ENCODE results near the gene IMPDH1.
"Not testable (repeated sequence)": the region's sequence is repeated elsewhere in the genome, so short reads cannot be mapped to it uniquely, and the experiment has no call there.

The IMPDH1 gene

GRCh38 chr7:128409596-128410450 lies at the start of gene IMPDH1:
Gene IMPDH1, minus strand, starts transcription at chr7:128409982. Its CDS starts 81 bp downstream, at chr7:128409901.
- Mint-ChIP-seq H3K9me3 (no peaks in the 10 kb centered on the region), H3K4me1 (peaks cover 33% of the 10 kb centered on the region), H3K27ac (no peak within 1 kb of the TSS), H3K4me3 (peak within 1 kb of the TSS; percentile 89), H3K27me3 (no peaks in the 10 kb centered on the region), H3K36me3 (no peaks in the 10 kb centered on the region)

GRCh38 chr7:128459394-128459878 lies 49.7 kb upstream of the IMPDH1 start:
- H3K4me3 Mint-ChIP-seq: peak overlapping the region; percentile 49
- peaks cover 35% of the 10 kb centered on the region for H3K4me1 Mint-ChIP-seq

DNA sequence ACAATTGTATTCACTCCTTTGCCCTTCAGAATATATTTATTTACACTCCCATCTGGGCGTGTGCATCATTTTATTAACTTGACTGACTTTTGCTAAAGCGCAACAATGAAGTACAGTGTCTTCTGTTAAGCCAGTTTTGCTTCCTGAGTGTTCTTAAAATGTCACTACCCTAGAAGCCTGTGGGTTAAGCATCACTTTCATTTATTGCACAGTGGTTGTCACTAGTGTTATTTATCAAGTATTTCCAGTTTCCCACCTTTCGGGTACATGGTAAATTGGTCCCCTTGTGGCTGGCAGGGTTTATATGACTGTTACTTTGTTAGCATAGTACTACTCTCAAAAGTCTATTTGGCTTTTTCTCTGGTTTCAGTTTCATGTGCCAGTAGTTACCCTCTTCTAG lies 49.2 kb upstream of the IMPDH1 start:
- peak overlapping the region; percentile 90 for H3K27ac Mint-ChIP-seq
- no peaks in the 10 kb centered on the region for H3K27me3 Mint-ChIP-seq
- H3K9me3 Mint-ChIP-seq: no peaks in the 10 kb centered on the region
- peaks cover 5% of the 10 kb centered on the region for H3K36me3 Mint-ChIP-seq
- peak overlapping the region; percentile 80 for H3K4me3 Mint-ChIP-seq
- H3K4me1 Mint-ChIP-seq: peaks cover 35% of the 10 kb centered on the region

More at GRCh38 chr7:128459394-128459878, 49.7 kb upstream of the IMPDH1 start:
- peaks cover 5% of the 10 kb centered on the region for H3K36me3 Mint-ChIP-seq
- H3K9me3 Mint-ChIP-seq: no peaks in the 10 kb centered on the region
- H3K27me3 Mint-ChIP-seq: no peaks in the 10 kb centered on the region
- H3K27ac Mint-ChIP-seq: peak overlapping the region; percentile 77

- H3K27ac Mint-ChIP-seq: peak overlapping the region; percentile 4
- not testable (repeated sequence) for H3K36me3 Mint-ChIP-seq
- peaks cover 37% of the 10 kb centered on the region for H3K4me1 Mint-ChIP-seq
Measured at GRCh38 chr7:128457385-128457784, 47.6 kb upstream of the IMPDH1 start.

GRCh38 chr7:128456255-128456725 lies 46.5 kb upstream of the IMPDH1 start:
- Mint-ChIP-seq H3K27me3 (peaks cover 7% of the 10 kb centered on the region), H3K36me3 (peaks cover 5% of the 10 kb centered on the region), H3K9me3 (no peaks in the 10 kb centered on the region), H3K4me1 (peaks cover 46% of the 10 kb centered on the region), H3K4me3 (peak overlapping the region; percentile 90), H3K27ac (peak overlapping the region; percentile 82)

More at GRCh38 chr7:128457385-128457784, 47.6 kb upstream of the IMPDH1 start:
- peak overlapping the region; percentile 90 for H3K4me3 Mint-ChIP-seq
- not testable (repeated sequence) for H3K27me3 Mint-ChIP-seq, H3K9me3 Mint-ChIP-seq

DNA sequence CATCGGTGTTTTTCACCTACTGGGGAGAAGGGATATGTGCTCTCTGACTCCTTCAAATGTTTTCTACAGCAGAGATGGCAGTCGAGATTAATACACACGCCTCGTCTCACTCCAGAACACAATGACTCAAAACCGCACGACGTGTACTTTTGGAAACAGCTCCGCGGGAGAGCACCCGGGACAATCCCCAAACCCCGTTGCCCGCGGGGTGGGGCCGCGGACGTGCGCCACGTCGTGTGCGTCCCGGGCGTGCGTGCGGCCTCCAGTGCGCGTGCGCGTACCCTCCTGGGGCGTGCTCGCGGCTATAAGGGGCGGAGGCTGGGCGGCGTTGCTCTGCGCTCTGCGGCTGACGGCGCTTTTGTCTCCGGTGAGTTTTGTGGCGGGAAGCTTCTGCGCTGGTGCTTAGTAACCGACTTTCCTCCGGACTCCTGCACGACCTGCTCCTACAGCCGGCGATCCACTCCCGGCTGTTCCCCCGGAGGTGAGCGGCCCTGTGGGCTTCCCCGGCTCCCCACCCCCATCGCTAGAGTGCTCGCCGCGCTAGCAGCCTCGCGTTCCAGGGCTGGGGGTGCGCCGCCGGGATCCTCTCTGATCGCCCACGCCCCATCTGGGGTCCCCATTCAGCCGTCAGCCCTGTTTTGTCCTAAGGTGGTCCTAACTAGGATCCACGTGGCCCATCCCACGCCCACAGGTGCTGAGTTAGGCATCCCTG lies 45.9 kb upstream of the IMPDH1 start, which contains the start of gene HILPDA:
TSS of gene HILPDA (plus strand) at position 336 of the 712 bp plus-strand sequence. CDS start 1,391 bp downstream, outside the sequence.
- Mint-ChIP-seq H3K4me3 (peak within 1 kb of the TSS; percentile 90), H3K27ac (peak within 1 kb of the TSS; percentile 98), H3K27me3 (peaks cover 7% of the 10 kb centered on the region), H3K9me3 (no peaks in the 10 kb centered on the region), H3K36me3 (peaks cover 5% of the 10 kb centered on the region), H3K4me1 (peaks cover 46% of the 10 kb centered on the region)

- Mint-ChIP-seq H3K27me3 (peaks cover 7% of the 10 kb centered on the region), H3K4me3 (peak overlapping the region; percentile 90), H3K4me1 (peaks cover 51% of the 10 kb centered on the region), H3K9me3 (no peaks in the 10 kb centered on the region), H3K36me3 (peaks cover 5% of the 10 kb centered on the region), H3K27ac (peak overlapping the region; percentile 98)
Measured at GRCh38 chr7:128454808-128455542, 45.2 kb upstream of the IMPDH1 start.

- Mint-ChIP-seq H3K27ac (no peak overlapping the region), H3K27me3 (peaks cover 7% of the 10 kb centered on the region), H3K9me3 (no peaks in the 10 kb centered on the region), H3K36me3 (peaks cover 5% of the 10 kb centered on the region), H3K4me3 (no peak overlapping the region), H3K4me1 (peaks cover 43% of the 10 kb centered on the region)
Measured at GRCh38 chr7:128453836-128454804, 44.3 kb upstream of the IMPDH1 start.

GRCh38 chr7:128452552-128452951 lies 42.8 kb upstream of the IMPDH1 start:
- no peaks in the 10 kb centered on the region for H3K9me3 Mint-ChIP-seq
- no peaks in the 10 kb centered on the region for H3K36me3 Mint-ChIP-seq
- no peak overlapping the region for H3K4me3 Mint-ChIP-seq
- H3K4me1 Mint-ChIP-seq: peaks cover 30% of the 10 kb centered on the region
- H3K27ac Mint-ChIP-seq: peak overlapping the region; percentile 51
- peaks cover 7% of the 10 kb centered on the region for H3K27me3 Mint-ChIP-seq

DNA sequence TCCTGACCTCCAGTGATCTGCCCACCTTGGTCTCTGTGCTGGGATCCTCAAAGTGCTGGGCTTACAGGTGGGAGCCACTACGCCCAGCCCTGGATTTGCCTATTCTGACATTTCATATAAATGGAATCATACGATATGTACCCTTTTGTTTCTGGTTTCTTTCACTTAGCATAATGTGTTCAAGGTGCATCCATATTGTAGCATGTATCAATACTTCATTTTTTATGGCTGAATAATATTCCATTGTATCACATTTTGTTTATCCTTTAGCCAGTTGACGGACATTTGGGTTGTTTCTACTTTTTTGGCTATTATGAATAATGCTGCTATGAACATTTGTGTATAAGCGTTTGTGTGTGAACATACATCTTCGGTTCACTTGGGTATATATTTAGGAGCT lies 41.1 kb upstream of the IMPDH1 start:
- Mint-ChIP-seq H3K4me3 (no peak overlapping the region), H3K36me3 (no peaks in the 10 kb centered on the region), H3K9me3 (no peaks in the 10 kb centered on the region), H3K27ac (no peak overlapping the region), H3K27me3 (peaks cover 7% of the 10 kb centered on the region), H3K4me1 (peaks cover 22% of the 10 kb centered on the region)

- Mint-ChIP-seq H3K27me3 (peaks cover 7% of the 10 kb centered on the region), H3K9me3 (no peaks in the 10 kb centered on the region), H3K27ac (peak overlapping the region; percentile 30), H3K36me3 (no peaks in the 10 kb centered on the region), H3K4me1 (peaks cover 21% of the 10 kb centered on the region), H3K4me3 (peak overlapping the region; percentile 5)
Measured at GRCh38 chr7:128450409-128450808, 40.6 kb upstream of the IMPDH1 start.

DNA sequence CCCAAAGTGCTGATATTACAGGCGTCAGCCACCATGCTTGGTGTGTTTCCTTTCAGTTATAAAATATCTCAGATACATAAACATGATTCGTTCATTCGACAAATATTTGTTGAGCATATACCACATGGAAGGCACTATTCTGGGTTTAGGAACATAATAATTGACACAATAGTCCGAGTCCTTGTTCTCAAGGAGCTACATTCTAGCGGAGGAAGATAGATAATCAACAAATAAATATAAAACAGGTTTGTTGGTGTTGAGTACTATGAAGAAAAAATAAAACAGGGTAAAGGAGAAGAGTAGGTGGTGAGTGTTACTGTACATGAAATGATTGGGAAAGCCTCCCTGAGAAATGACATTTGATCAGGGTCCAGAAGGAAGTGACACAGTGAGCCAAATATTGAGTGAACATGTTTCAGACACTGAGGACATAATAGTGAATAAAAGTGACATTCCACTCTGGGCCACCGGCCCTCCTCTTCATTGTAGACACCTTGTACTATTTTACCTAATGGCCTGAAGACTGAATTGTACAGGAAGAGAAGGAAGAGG lies 39.0 kb upstream of the IMPDH1 start:
- no peaks in the 10 kb centered on the region for H3K36me3 Mint-ChIP-seq
- H3K9me3 Mint-ChIP-seq: no peaks in the 10 kb centered on the region
- no peak overlapping the region for H3K27ac Mint-ChIP-seq
- peaks cover 17% of the 10 kb centered on the region for H3K4me1 Mint-ChIP-seq
- peaks cover 7% of the 10 kb centered on the region for H3K27me3 Mint-ChIP-seq
- no peak overlapping the region for H3K4me3 Mint-ChIP-seq

DNA sequence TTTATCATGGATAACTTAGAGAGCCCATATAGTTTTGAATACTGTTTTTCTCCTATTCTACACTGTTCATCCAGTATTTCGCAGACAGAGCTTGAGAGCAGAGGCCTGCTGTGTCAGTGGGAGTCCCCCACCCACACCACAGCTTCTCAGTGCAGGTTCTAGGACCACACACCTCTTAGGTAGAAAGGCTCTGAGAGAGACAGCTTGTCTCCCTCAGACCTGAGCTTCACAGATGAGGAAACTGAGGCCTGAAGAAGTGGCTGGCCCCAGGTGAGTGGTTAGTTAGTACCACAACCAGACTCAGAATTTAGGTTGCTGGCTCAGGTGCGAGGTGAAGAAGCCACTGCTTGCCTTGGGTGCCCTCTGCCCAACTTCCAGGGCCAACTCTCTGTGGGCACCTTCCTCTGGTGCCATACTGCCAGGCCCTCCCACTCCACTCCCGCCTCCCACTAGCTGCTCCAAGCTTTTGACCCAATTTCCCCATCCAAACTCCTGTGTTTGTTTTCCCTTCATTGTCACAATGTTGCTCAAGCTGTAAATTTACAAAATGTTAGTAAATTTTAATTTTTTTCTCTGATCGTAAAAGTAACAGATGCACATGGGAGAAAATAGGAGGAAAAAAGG lies 38.3 kb upstream of the IMPDH1 start:
- H3K9me3 Mint-ChIP-seq: no peaks in the 10 kb centered on the region
- peaks cover 7% of the 10 kb centered on the region for H3K27me3 Mint-ChIP-seq
- no peak overlapping the region for H3K4me3 Mint-ChIP-seq
- no peaks in the 10 kb centered on the region for H3K36me3 Mint-ChIP-seq
- H3K27ac Mint-ChIP-seq: peak overlapping the region; percentile 46
- H3K4me1 Mint-ChIP-seq: peaks cover 17% of the 10 kb centered on the region

DNA sequence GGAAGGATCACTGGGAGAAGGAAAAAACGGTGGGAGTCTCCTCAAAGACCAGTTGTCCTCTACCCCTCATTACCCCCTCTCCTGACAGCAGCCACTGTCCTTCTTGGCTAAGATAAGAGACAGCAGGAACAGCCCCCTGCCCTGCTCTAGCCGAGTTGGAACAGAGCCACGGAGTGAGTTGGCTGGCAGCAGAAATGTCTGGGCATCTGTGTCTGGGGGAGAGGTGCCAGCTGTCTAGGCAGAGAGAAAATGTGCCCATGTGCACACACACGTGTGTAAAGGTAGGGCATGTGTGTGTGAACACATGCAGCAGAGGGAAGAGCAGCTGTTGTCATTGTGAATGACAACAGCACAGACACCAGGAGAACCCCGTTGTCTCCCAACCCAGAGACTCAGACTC lies 36.5 kb upstream of the IMPDH1 start:
- no peak overlapping the region for H3K4me3 Mint-ChIP-seq
- H3K27ac Mint-ChIP-seq: no peak overlapping the region

More for the DNA sequence above, 36.5 kb upstream of the IMPDH1 start:
- Mint-ChIP-seq H3K9me3 (no peaks in the 10 kb centered on the region), H3K4me1 (peaks cover 6% of the 10 kb centered on the region), H3K27me3 (no peaks in the 10 kb centered on the region), H3K36me3 (no peaks in the 10 kb centered on the region)
